Activated naive CD4-positive, alpha-beta T cell treated with Interleukin-2 at 50 U/mL for 16 hours (primary cell): ENCODE data around the gene ZGLP1.
"Not testable (repeated sequence)": the region's sequence is repeated elsewhere in the genome, so short reads cannot be mapped to it uniquely, and the experiment has no call there.

Source experiments
- DNase-seq: peaks from one replicate; pipeline ENCODE4 v3.0.0-alpha.2; 2020

Gene ZGLP1

DNA sequence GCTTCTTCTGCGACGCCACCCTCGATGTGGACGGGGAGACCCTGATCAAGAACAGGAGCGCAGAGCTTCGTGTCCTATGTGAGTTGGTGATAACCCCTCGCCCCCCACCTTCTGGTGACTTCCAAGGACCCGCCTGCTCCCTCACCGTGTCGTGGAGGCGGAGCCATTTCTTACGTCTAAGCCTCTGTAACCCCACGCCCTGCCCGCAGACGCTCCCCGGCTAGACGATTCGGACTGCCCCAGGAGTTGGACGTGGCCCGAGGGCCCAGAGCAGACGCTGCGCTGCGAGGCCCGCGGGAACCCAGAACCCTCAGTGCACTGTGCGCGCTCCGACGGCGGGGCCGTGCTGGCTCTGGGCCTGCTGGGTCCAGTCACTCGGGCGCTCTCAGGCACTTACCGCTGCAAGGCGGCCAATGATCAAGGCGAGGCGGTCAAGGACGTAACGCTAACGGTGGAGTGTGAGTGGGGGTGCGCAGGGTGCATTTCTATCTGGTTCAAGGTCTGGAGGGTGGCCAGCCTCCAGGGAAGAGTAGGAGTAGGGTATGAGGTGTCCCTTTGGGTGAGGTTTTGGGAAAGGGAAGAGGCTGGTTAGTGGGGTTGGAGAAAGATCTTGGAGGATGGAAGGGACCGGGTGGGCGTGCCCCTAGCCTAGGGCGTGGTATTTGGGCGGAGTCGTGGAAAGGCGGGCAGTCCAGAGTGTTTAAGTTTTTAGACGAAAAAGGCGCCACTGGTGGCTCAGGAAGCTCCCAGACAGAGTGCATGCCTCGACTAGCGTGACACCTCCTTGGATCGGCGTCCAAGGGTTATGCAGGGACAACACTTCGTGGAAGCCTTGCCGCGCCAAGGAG is 16.6 kb downstream of the ZGLP1 start:
- DNase-seq, result no peak

DNA sequence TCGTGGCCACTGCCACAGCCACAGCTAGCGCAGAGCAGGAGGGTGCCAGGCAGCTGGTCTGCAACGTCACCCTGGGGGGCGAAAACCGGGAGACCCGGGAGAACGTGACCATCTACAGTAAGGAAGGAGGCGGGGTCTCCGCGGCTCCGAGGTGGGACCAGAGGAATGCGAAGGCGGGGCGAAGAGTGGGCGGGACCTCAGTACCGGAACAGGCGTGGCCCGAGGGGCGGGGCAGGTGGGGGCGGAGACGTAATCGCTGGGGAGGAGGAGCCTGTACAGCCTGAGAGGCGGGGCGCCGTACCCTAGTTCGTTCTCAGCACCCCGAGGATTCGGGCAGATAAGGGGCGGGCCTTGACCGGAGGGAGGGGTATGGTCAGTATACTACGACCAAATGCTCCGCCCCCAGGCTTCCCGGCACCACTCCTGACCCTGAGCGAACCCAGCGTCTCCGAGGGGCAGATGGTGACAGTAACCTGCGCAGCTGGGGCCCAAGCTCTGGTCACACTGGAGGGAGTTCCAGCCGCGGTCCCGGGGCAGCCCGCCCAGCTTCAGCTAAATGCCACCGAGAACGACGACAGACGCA is 17.3 kb downstream of the ZGLP1 start:
- peak; percentile 64 for DNase-seq

DNA sequence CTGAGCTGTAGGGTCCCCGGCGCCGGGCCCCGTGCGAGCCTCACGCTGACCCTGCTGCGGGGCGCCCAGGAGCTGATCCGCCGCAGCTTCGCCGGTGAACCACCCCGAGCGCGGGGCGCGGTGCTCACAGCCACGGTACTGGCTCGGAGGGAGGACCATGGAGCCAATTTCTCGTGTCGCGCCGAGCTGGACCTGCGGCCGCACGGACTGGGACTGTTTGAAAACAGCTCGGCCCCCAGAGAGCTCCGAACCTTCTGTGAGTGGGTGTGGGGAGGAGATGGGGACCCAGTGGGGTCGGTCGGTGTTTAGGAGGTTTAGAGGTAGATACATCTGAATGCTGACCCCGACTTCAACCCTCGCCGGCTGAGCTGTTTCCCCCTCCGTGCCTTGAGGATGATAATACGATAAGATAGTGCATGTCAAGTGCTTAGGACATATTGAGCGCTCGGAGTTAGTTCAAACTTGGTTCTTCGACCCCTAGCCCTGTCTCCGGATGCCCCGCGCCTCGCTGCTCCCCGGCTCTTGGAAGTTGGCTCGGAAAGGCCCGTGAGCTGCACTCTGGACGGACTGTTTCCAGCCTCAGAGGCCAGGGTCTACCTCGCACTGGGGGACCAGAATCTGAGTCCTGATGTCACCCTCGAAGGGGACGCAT is 17.9 kb downstream of the ZGLP1 start:
- peak; percentile 13 for DNase-seq

DNA sequence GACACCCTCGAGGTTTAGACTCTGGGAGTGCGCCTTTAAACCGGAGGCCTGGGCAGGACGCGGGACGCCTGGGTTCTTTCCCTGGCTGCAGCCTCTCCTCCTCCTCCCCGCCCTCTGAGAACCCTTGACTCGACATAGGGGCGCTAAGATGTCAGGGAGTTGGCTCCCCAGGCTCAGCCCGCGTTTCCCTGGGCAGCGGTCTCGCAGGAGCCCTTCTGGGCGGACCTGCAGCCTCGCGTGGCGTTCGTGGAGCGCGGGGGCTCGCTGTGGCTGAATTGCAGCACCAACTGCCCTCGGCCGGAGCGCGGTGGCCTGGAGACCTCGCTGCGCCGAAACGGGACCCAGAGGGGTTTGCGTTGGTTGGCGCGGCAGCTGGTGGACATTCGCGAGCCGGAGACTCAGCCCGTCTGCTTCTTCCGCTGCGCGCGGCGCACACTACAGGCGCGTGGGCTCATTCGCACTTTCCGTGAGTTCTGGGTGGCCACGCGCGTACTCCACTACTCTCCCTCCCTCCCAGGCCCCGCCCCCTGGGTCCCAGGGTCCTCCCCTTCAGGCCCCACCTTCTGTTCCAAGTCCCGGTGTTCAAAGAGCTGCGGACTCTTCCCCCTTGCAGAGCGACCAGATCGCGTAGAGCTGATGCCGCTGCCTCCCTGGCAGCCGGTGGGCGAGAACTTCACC is 18.6 kb downstream of the ZGLP1 start:
- peak; percentile 62 for DNase-seq

DNA sequence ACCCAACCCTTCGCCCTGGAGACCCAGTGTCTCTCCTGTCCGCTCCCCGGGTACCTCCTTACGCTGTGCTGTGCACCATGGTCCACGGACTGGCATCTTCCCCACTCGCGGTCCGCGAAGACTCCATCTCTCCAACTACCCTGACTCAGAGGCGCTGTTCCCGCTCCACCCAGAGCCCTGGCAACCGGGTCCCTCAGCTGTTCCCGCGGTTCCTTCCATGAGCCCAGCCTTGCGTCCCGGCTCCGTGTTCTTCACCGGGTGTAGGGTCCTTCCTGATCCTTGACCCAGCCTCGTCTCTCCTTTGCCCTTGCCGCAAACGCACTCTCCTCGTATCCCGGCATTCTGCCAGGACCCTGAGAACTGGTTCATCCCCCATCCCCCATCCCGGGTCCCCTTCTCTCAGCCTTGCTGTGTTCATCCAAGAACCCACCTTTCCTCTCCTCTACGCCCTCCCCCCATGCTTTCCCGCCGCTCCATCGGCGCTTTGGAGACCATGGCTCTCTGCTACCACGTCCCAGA is 19.2 kb downstream of the ZGLP1 start:
- DNase-seq, result peak; percentile 15

DNA sequence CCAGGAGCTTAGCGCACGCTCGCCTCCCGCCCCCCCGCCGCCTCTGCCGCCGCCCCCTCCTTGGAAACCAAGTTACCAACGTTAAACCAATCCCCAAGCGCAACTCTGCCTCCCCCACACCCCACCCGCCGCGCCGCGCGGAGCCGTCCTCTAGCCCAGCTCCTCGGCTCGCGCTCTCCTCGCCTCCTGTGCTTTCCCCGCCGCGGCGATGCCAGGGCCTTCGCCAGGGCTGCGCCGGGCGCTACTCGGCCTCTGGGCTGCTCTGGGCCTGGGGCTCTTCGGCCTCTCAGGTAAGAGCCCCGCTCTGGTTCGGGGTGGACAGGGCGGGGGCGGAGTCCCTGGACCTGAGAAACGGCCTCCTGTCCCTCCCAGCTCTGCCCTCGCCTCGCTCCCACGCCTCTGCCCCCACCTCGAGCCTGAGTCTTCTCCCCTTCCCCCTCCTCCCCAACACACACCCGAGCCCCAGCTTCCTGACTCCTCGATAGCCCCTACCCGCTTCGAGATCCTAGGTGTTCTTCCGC is 19.7 kb downstream of the ZGLP1 start, which contains the start of gene ICAM5:
ICAM5 (plus strand) TSS at position 117 of the 521 bp plus-strand sequence; CDS start at position 209, 92 bp downstream.
- DNase-seq, result peak; percentile 58

DNA sequence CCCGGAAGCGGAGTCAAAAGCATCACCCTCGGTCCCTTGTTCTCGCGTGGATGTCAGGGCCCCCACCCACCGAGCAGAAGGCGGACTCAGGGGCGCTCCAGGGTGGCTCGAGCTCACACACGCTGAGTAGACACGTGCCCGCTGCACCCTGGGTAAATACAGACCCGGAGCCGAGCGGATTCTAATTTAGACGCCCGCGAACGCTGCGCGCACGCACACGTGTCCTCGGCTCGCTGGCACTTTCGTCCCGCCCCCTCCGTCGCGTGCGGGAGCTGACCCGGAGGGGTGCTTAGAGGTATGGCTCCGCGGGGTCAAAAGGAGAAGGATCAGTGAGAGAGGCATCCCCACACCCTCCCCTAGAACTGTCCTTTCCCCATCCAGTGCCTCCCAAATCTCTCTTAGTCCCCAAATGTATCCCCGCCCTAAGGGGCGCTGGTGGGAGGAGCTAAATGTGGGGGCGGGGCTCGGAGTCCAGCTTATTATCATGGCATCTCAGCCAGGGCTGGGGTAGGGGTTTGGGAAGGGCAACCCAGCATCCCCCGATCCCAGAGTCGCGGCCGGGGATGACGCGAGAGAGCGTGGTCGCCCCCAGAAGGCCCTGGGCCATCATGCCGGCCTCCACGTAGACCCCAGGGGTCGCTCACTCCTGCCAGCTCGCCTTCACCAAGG is 20.3 kb downstream of the ZGLP1 start:
- DNase-seq, result peak; percentile 78

DNA sequence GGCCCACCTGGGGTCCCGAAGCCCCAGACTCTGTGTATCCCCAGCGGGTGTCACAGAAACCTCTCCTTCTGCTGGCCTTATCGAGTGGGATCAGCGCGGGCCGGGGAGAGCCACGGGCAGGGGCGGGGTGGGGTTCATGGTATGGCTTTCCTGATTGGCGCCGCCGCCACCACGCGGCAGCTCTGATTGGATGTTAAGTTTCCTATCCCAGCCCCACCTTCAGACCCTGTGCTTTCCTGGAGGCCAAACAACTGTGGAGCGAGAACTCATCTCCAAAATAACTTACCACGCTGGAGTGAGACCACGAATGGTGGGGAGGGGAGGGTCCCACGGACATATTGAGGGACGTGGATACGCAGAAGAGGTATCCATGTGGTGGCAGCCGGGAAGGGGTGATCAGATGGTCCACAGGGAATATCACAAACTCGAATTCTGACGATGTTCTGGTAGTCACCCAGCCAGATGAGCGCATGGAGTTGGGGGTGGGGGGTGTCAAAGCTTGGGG is 20.9 kb downstream of the ZGLP1 start:
- peak; percentile 46 for DNase-seq

DNA sequence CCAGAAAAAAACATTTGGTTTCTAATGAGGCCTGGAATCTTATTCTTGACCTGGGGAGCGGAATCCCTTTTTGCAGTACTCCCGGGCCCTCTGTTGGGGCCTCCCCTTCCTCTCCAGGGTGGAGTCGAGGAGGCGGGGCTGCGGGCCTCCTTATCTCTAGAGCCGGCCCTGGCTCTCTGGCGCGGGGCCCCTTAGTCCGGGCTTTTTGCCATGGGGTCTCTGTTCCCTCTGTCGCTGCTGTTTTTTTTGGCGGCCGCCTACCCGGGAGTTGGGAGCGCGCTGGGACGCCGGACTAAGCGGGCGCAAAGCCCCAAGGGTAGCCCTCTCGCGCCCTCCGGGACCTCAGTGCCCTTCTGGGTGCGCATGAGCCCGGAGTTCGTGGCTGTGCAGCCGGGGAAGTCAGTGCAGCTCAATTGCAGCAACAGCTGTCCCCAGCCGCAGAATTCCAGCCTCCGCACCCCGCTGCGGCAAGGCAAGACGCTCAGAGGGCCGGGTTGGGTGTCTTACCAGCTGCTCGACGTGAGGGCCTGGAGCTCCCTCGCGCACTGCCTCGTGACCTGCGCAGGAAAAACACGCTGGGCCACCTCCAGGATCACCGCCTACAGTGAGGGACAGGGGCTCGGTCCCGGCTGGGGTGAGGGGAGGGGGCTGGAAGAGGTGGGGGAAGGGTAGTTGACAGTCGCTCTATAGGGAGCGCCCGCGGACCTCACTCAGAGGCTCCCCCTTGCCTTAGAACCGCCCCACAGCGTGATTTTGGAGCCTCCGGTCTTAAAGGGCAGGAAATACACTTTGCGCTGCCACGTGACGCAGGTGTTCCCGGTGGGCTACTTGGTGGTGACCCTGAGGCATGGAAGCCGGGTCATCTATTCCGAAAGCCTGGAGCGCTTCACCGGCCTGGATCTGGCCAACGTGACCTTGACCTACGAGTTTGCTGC is 22.5 kb downstream of the ZGLP1 start, which contains the start of gene ICAM4:
ICAM4 (plus strand) TSS at position 153 of the 935 bp plus-strand sequence; CDS start at position 211, 58 bp downstream.
- peak; percentile 36 for DNase-seq

DNA sequence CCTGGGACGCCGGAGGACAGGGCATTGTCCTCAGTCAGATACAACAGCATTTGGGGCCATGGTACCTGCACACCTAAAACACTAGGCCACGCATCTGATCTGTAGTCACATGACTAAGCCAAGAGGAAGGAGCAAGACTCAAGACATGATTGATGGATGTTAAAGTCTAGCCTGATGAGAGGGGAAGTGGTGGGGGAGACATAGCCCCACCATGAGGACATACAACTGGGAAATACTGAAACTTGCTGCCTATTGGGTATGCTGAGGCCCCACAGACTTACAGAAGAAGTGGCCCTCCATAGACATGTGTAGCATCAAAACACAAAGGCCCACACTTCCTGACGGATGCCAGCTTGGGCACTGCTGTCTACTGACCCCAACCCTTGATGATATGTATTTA is 24.2 kb downstream of the ZGLP1 start:
- DNase-seq, result no peak

DNA sequence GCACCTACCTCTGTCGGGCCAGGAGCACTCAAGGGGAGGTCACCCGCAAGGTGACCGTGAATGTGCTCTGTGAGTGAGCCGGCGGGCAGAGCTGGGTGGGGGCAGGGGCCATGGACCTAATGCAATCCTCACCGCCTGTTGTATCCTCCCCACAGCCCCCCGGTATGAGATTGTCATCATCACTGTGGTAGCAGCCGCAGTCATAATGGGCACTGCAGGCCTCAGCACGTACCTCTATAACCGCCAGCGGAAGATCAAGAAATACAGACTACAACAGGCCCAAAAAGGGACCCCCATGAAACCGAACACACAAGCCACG is 24.7 kb downstream of the ZGLP1 start:
- no peak for DNase-seq

DNA sequence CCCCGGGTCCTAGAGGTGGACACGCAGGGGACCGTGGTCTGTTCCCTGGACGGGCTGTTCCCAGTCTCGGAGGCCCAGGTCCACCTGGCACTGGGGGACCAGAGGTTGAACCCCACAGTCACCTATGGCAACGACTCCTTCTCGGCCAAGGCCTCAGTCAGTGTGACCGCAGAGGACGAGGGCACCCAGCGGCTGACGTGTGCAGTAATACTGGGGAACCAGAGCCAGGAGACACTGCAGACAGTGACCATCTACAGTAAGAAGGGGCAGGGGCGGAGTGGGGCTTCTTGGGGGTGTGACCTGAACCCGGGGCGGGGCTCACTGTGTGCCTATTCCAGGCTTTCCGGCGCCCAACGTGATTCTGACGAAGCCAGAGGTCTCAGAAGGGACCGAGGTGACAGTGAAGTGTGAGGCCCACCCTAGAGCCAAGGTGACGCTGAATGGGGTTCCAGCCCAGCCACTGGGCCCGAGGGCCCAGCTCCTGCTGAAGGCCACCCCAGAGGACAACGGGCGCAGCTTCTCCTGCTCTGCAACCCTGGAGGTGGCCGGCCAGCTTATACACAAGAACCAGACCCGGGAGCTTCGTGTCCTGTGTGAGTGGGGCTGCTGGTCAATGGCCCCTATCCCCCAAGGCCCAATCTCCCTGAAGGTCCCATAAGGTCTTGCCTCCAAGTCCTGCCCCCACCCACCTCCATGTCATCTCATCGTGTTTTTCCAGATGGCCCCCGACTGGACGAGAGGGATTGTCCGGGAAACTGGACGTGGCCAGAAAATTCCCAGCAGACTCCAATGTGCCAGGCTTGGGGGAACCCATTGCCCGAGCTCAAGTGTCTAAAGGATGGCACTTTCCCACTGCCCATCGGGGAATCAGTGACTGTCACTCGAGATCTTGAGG is 25.3 kb downstream of the ZGLP1 start:
- DNase-seq, result no peak

DNA sequence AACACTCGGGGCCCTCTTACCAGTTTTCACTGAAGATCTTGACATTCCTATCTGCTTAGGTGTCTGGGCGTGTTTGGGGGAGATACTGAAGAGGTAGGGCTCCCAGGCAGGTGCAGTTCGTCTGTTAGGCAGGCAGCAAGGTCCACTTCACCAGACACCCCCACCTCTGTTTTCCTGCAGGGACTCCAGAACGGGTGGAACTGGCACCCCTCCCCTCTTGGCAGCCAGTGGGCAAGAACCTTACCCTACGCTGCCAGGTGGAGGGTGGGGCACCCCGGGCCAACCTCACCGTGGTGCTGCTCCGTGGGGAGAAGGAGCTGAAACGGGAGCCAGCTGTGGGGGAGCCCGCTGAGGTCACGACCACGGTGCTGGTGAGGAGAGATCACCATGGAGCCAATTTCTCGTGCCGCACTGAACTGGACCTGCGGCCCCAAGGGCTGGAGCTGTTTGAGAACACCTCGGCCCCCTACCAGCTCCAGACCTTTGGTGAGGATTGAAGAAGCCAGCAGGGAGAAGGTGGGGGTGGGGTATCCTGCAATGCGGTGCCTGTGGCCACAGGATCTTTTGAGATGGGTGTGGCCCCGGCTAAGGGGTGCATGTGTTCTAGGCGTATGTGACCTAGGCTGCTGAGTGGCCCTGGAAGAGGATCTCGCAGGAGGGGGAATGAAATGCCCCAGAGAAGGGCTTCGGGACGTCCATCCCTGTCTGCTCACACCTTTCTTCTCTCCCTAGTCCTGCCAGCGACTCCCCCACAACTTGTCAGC is 26.1 kb downstream of the ZGLP1 start:
- no peak for DNase-seq

DNA sequence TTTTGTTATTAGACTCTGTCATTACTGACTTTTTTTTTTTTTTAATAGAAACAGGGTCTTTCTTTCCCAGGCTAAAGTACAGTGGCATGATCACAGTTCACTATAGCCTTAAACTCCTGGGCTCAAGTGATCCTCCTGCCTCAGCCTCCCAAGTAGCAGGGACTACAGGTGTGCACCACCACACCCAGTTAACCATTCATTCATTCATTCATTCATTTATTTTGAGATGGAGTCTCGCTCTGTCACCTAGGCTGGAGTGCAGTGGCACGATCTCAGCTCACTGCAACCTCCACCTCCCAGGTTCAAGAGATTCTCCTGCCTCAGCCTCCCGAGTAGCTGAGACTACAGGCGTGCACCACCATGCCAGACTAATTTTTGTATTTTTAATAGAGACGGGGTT is 27.6 kb downstream of the ZGLP1 start:
- not testable (repeated sequence) for DNase-seq

DNA sequence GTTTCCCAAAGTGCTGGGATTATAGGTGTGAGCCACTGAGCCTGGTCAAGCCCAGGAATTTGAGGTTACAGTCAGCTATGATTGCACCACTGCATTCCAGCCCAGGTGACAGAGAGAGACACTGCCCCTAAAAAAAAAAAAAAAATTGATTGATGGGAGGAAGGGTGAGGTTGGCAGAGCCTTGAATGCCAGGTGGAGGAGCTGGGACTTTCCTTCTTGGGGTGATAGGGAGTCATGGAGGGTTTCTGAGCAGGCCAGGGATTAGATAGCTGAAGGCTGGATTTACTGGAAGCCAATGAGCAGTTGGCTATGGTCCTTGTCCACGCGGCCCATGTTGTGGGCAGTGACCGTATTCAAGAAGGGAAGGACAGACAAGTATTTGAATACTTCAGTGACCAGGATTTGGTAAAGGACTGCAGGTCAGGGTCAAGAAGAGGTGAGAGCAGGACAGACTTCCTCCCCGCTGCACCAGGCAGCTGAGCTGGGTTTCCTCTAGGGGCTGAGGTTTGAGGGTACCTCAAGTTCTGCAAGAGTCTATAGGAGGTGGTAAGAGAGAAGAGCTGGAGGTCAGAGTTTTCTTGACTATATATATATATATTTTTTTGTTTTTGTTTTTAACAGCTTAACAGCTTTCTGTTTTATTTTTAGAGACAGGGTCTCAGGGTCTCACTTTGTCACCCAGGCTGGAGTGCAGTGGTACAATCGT is 29.7 kb downstream of the ZGLP1 start:
- DNase-seq, result no peak

DNA sequence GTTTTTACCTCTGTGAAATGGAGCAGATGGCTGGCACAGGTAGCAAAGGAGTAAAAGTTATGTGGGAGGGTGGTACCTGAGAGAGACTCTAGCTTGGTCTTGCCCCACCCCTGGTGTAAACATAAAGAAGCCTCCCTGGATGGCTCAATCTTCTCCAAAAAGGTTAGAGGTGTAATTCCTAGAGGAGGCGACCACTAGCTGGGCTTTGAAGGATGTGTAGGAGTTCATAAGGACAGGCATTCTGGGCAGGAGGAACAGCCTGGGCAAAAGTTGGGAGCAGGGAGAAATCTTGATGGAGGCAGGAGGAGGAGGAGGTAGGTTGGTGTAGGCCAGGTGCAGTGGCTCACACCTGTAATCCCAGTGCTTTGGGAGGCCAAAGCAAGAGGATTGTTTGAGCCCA is 30.7 kb downstream of the ZGLP1 start:
- DNase-seq, result no peak

DNA sequence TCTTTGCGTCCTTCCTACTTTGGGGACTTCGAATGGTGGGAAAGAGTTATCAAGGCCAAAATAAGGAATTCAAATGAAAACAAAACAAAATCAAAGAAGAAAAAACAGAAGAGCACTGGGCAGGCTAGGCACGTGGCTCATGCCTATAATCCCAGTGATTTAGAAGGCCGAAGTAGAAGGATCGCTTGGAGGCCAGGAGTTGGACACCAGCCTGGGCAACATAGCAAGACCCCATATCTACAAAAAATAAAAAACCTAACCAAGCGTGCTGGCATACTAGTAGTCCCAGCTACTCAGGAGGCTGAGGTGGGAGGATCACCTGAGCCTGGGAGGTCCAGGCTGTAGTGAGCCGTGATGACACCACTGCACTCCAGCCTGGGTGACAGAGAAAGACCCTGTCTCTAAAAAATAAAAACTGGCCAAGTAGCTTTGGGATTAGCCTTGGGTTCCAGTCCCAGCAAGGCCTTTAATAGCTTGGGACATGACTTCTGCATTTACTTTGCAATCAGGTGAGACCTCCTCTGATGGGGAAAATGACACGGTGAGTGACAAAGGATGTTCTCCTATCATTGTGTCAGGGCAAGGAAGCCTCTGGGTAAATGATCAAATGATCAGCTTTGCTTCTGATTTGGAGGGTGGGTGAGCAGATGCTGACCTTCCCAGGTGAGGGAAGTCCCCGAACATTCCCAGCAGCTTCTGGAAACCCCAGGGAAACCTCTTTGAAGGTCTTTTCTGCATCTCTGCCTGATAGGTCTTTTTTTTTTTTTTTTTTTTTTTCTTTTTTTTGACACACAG is 31.6 kb downstream of the ZGLP1 start:
- no peak for DNase-seq
